WERI-Rb-1 (cell line): Measurements from ENCODE around the gene WDR5.

Experiments used
- DNase-seq: peaks from one replicate; pipeline ENCODE4 v3.0.0-alpha.2; 2020
- H3K27ac ChIP-seq: fragments of 250-450 bp; sonication (Bioruptor Pico); 2 replicates; pipeline ENCODE4 v1.5.1; 2020; ENCODE audit warnings: mild to moderate bottlenecking, moderate library complexity
- H3K27me3 ChIP-seq: fragments of 250-450 bp; sonication (Bioruptor Pico); 2 replicates; pipeline ENCODE4 v1.5.1; 2021; ENCODE audit warnings: mild to moderate bottlenecking, low read depth, moderate library complexity; ENCODE audit not compliant: insufficient read depth, severe bottlenecking
- H3K36me3 ChIP-seq: fragments of 250-450 bp; sonication (Bioruptor Pico); 2 replicates; pipeline ENCODE4 v1.5.1; 2020; ENCODE audit warnings: mild to moderate bottlenecking, moderate library complexity
- H3K4me3 ChIP-seq: 2 replicates; pipeline ENCODE4 v1.5.1; 2011; ENCODE audit warnings: low read depth, mild to moderate bottlenecking, control low read depth, low read length
- H3K9me3 ChIP-seq: fragments of 250-450 bp; sonication (Bioruptor Pico); 2 replicates; pipeline ENCODE4 v1.5.1; 2021; ENCODE audit warnings: mild to moderate bottlenecking, moderate library complexity; ENCODE audit not compliant: severe bottlenecking
- CTCF ChIP-seq: IDR thresholded peaks from 2 replicates; pipeline ENCODE4 v1.5.1; 2011; ENCODE audit warnings: low read depth, mild to moderate bottlenecking, control low read depth, inconsistent platforms, low read length

The WDR5 gene

GRCh38 chr9:134130503-134131375, 5.1 kb upstream of the WDR5 start:
- no peak for TF ChIP-seq CTCF
- H3K9me3 ChIP-seq: no peaks in the 10 kb centered on the region
- no peak overlapping the region for H3K27ac ChIP-seq
- DNase-seq: peak; percentile 39
- H3K4me3 ChIP-seq: no peak overlapping the region
- H3K27me3 ChIP-seq: no peaks in the 10 kb centered on the region
- H3K36me3 ChIP-seq: no peaks in the 10 kb centered on the region

- TF ChIP-seq CTCF: no peak
- H3K27ac ChIP-seq: no peak overlapping the region
- no peak overlapping the region for H3K4me3 ChIP-seq
- H3K36me3 ChIP-seq: no peaks in the 10 kb centered on the region
- DNase-seq: no peak
- H3K9me3 ChIP-seq: no peaks in the 10 kb centered on the region
- no peaks in the 10 kb centered on the region for H3K27me3 ChIP-seq
Measured at GRCh38 chr9:134131471-134132207, 4.2 kb upstream of the WDR5 start.

GRCh38 chr9:134132208-134132870, 3.5 kb upstream of the WDR5 start:
- TF ChIP-seq CTCF: no peak
- Histone ChIP-seq H3K4me3 (no peak overlapping the region), H3K36me3 (peaks cover 3% of the 10 kb centered on the region), H3K27me3 (no peaks in the 10 kb centered on the region), H3K9me3 (no peaks in the 10 kb centered on the region), H3K27ac (no peak overlapping the region)
- DNase-seq: no peak

- TF ChIP-seq CTCF: no peak
- no peak for DNase-seq
- H3K27me3 ChIP-seq: no peaks in the 10 kb centered on the region
- peak overlapping the region; percentile 81 for H3K4me3 ChIP-seq
- H3K9me3 ChIP-seq: no peaks in the 10 kb centered on the region
- H3K36me3 ChIP-seq: peaks cover 26% of the 10 kb centered on the region
- H3K27ac ChIP-seq: peak overlapping the region; percentile 99
Measured at GRCh38 chr9:134134949-134135342, 936 bp upstream of the WDR5 start.

GRCh38 chr9:134136118-134136995, 475 bp downstream of the WDR5 start:
- Histone ChIP-seq H3K27ac (peak overlapping the region; percentile 78), H3K4me3 (peak overlapping the region; percentile 79), H3K36me3 (peaks cover 41% of the 10 kb centered on the region), H3K27me3 (no peaks in the 10 kb centered on the region), H3K9me3 (no peaks in the 10 kb centered on the region)
- DNase-seq: no peak
- TF ChIP-seq CTCF: no peak
